NCI-H524 treated with DMSO at 0.1 percent for 48 hours (cell line): ENCODE results near the gene DNAI2.
A peak's percentile ranks its signal among the peaks of the same experiment; 100 is the strongest.

Experiments
- DNase-seq: peaks from one replicate; lab custom pipeline; 2025; lab: John Stamatoyannopoulos, UW

Gene DNAI2

DNA sequence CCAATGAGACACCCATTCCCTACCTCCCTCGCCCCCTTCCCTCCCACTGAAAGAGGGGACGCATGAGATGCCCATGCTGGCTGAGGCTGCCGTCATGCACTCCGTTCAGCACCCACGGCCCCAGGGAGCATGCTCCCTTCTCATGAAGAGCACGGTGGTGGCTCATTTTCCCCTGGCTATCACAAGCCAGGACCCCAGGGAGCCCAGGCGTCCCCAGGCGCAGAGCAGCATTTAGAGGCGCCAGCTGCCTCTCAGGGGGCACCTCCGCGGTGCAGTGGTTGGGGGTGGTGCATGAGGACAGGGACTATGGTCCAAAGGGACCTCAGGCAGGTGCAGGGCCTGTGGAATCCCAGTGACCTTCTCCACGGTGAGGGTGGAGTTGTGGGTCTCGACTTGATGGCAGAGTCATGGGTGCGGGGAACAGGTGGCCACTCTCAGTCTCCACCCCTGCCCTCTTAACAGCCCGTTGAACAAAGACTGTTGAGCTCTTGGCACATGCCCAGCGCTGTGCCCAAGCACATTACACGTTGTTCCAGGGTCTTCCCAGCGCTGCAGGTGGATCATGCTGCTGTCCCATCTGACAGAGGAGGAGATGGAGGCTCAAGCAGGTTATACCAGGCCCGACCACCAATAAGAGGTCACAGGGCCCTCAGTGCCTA lies 65.6 kb downstream of the DNAI2 start:
- DNase-seq, result peak; percentile 50

DNA sequence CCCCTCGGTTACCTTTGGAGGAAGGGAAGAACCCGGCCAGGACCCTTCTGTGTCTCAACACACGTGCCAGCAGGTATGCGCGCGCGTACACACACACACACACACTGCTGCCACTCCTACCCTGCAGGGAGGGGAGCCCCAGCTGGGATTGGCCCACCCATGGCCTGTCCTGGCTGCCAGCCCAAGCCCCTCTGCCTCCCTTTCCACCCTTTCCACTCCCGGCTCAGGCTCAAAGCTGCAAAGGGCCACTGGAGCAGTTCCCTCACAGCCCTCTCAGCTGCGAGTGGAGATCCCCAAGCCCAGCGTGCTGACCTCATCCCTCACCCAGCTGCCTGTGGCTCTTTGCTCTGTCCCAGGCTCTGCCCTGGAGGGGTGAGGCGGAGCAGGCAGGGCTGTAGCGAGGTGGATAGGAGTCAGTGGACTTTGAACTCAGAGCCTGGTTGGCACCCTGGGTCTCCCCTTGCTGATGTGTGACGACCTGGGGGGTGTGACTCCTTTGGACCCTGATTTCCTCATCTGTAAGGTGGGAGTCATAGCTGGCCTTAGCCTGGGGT lies 66.5 kb downstream of the DNAI2 start:
- no peak for DNase-seq

DNA sequence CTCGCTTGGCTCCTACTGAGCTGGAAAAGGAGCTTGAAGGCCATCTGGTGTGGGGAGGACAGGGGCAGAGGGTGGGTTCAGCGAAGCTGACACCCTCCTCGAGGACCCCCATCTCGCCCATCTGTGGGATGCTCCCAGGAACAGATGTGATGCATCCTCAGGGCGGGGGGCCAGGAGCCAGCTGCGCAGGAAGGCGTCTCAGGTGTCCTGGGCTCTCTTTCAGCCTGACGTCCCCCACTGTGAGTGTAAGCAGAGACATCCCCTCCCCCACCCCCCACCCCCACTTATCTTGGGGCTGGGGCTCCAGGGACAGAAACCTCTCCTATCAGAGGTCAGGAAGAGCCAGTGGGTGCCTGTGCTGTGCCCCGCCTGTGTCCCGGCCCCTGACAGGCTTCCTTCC lies 68.2 kb downstream of the DNAI2 start:
- DNase-seq, result peak; percentile 100

DNA sequence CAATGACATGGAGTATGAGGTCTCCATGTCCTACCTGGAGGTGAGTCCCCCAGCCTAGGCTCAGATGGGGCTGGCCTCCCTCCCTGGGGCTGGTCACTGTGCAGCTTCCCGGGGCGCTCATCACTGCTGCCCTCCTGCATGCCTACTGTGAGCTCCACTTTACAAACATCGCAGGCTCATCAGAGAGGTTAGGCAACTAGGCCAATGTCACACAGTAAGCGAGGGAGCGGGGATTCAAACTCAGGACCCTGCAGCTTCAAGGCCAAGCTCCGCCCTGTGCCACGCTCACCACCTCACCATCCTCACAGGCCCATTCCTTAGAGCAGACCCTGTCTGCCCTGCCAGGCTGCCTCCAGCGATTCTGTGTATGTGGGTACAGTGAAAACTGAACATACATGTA lies 69.1 kb downstream of the DNAI2 start:
- no peak for DNase-seq

DNA sequence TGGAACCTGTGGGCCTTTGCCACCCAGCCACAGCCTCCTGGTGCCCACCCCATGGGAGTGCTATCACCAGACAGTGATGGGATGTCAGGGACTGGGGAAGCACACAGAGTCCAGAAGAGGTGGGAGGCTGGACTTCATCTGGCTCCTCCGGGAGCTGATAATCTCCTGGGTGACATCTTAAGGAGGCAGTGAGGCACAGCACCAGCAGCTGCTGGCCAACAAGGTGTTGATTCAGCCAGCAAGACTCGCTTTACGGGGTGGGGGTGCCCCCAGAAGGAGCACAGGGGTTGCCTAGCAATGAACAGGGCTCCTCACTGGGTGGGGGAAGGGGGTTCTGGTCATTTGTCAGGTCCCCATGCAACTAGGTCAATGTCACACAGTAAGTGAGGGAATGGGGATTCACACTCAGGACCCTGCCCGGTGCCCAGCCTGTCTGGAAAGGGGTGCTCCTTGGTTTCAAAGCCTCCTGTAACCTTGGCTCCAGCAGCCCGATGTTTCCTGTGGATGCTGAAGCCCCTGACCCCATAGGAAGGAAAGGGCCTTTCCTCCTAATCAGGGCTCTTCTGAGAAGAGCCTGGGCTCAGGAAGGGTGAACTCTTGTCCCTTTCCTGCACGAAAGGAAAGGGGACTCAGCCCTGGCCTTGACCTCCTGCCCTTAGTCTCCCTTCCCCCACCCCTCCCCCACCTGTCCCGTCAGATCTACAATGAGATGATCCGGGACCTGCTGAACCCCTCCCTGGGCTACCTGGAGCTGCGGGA lies 69.7 kb downstream of the DNAI2 start:
- DNase-seq, result peak; percentile 90

DNA sequence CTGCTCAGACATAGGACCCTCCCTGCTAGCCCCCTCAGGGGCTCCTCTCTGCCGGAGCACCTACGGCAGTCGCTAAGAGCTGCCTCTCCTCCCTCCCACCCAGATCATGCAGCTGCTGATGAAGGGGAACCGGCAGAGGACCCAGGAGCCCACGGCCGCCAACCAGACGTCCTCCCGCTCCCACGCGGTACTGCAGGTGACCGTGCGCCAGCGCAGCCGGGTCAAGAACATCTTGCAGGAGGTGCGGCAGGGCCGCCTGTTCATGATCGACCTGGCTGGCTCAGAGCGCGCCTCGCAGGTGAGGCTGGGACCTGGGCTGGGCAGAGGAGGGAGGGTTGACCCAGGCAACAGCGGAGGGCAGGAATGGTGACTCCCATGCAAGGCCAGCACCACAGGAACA lies 70.6 kb downstream of the DNAI2 start:
- DNase-seq, result no peak

DNA sequence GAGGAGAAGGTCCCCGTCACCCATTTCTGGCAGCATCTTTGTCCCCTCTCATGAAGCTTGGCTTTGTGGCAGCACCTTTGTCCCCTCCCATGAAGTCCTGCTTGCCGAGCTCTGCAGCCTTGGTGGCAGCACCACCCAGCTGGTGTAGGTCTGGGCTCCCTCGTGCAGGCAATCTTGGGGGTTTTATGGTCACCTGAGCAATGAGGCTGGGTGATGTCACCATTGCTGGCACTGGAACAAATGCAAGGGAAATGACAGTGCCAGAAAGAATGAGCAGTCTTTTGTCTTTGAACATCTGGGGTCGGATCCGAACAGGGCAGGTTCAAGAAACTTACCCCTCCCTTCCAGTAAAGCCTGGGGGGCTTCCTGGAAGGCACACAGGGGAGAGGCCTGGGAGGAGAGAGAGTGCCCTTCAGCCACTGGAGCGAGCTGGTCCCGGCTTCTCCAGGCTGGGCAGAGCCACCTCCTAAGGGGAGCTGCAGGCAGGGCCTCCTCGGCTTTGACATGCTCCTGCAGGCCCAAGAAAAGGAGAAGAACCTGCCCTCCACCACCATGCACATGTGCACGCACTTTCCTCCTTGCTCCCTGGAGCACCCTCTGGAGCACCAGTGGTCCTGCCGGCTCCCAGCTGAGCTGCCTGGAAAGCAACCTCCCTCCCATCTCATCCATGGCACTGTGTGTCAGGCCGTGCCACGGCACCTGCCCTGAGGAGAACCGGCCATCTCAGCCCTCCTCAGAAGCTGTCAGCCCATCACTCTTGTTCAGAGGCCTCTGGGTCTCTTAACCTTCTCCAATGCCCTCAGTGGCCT lies 71.6 kb downstream of the DNAI2 start:
- no peak for DNase-seq

DNA sequence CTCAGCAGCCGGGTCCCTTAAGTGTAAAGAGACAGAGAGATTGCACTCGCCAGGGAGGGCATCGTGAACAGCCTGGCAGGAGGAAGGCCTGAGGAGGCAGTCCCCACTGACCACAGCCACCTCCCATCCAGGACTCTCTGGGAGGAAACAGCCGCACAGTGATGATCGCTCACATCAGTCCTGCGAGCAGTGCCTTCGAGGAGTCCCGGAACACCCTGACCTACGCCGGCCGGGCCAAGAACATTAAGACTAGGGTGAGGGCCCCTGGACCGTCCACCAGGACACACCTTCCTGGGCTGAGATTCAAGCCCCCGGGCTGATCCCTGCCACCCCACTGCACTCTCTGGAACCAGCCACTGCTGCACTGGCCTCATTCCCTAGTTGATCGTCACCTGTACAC lies 73.6 kb downstream of the DNAI2 start:
- DNase-seq, result no peak

DNA sequence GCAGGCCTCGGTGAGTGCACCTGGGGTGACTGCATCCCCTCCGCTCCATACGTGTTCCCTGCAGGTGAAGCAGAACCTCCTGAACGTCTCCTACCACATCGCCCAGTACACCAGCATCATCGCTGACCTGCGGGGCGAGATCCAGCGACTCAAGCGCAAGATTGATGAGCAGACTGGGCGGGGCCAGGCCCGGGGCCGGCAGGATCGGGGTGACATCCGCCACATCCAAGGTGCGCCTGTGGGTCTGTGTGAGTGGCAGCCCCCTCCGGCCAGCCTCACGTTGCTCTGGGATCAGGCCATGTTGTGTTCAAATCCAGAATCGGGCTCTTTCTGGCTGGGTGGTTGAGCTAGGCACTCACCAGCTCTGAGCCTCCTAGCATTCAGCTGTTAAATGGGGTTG lies 75.1 kb downstream of the DNAI2 start:
- DNase-seq, result no peak

DNA sequence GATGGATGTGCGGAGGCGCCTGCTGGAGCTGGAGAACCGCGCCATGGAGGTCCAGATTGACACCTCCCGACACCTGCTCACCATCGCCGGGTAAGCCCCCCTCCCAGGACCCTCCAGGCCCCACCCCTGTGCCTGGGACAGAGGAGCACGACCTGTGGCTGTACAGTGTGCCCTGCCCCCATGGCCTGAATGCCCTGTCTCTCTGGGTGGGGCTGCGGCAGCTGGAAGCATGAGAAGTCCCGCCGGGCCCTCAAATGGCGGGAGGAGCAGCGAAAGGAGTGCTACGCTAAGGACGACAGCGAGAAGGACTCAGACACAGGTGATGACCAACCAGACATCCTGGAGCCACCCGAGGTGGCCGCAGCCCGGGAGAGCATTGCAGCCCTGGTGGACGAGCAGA lies 76.5 kb downstream of the DNAI2 start:
- DNase-seq, result no peak

DNA sequence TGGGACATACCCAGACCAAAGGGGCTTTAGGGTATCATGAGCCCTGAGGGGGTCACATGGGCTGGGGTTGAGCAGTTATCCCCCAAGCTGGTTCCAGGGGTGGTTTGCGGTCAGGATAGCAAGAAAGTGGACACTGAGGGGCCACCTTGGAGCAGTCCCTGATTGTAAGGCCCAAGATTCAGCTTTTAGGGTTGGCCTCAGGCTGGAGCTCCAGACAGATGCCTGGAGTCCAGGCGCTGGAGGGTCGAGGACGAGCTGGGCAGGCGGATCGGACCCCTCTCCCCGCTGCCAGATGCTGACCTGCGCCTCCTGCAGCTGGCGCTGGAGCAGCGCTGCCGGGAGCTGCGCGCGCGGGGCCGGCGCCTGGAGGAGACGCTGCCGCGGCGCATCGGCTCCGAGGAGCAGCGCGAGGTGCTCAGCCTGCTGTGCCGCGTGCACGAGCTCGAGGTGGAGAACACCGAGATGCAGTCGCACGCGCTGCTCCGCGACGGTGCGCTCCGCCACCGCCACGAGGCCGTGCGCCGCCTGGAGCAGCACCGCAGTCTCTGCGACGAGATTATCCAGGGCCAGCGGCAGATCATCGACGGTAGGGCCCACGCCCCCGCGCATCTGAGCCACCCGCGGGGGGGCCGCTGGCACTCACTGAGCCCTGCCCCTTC lies 77.6 kb downstream of the DNAI2 start:
- DNase-seq, result no peak

DNA sequence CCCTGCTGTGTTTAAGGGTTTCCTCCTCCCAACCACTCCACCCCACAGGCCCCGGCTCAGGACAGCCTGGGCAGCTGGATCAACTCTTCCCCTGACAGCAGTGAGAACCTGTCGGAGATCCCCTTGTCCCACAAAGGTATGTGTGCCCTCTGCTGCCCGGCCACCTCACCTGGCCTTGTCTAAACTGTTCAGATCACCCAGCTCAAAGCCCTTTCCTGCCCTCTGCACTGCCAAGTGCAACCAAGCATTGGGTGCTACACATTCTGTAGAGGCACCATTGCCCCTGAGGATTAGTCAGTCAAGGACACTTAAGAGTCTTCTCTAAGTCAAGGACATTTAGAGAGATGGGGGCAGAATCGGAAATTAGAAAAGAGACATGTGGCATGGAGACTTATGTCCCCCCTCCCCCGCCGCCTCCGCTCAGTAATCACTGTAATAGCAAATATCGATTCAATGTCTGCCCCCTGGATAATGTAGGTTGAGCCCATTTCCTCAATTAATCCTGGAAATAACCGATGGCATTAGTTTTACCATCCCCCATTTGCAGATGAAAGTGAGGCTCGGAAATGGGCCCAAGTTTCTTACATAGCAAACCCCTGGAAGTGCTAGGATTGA lies 79.5 kb downstream of the DNAI2 start:
- peak; percentile 99 for DNase-seq

DNA sequence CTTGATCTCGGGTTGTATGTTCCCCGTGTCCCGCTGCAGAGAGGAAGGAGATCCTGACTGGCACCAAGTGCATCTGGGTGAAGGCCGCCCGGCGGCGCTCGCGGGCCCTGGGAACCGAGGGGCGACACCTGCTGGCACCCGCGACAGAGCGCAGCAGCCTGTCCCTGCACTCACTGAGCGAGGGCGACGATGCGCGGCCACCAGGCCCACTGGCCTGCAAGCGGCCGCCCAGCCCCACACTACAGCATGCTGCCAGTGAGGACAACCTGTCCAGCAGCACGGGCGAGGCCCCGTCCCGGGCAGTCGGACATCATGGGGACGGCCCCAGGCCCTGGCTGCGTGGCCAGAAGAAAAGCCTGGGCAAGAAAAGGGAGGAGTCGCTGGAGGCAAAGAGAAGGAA lies 80.1 kb downstream of the DNAI2 start:
- no peak for DNase-seq

DNA sequence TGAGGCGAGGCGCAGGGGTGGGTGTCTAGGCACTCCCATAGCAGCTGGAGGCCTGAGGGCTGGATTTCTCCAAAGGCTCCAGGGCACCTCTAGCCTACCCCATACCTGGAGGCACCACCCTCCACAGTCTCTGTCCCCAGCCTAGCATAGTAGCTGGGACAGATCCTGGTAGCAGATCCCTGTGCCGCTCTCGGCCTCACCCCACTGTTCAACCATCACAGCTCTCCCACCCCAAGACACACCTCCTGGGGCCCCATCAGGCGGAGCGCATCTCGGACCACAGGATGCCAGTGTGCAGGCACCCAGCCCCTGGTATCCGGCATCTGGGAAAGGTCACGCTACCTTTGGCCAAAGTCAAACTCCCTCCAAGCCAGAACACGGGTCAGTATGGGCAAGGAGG lies 80.5 kb downstream of the DNAI2 start:
- no peak for DNase-seq

DNA sequence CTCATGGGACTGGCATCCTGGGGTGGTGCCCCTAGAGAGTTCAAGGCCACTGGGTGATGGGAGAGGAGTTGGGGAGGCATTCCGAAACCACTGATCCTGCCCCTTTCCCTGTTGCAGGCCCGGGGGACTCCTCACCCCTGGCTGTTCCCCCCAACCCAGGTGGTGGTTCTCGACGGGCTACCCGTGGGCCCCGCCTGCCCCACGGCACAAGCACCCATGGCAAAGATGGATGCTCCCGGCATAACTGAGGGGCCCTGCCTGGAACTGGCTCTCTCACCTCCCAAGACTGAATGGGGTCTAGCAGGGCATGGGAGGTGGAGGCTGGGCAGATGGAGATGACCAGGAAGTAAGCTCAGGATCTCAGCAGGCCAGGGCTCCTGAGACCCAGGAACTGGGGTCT lies 81.0 kb downstream of the DNAI2 start:
- DNase-seq, result no peak

DNA sequence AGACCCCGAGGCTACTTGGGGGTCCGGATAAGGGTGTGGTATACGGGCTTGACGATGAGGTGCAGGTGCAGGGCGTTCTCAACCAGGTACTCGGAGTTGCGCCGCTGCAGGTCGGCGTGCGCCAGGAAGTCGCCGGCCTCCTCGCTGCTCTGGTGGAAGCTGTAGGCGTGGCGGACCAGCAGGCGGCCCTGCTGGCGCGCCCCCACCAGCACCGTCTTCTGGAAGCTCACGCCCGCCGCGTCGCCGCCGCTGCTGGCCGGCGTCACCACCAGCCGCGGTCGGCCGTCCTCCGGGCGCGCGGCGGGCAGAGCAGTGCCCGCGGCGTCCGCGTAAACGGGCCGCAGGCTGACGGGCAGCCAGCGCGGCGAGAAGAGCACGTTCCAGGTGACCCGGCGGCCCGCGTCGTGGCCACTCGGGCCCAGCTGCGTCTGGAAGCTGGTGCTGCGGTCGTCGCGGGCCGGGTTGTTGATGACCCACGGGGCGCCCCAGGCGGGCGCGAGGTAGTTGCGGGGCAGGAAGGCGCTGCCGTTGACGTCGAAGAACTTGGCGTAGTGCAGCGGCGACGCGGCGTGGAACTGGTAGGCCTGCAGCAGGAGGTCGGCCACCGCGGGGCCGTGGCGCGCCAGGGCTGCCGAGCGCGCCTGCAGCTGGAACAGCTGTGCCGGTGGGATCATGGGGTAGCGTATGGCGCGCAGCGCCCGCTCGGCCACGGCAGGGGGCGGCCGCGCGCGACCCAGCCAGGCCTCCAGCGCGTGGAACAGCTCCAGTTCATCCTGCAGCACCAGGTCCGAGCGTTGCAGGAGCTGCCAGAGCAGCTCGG lies 82.8 kb downstream of the DNAI2 start:
- no peak for DNase-seq

DNA sequence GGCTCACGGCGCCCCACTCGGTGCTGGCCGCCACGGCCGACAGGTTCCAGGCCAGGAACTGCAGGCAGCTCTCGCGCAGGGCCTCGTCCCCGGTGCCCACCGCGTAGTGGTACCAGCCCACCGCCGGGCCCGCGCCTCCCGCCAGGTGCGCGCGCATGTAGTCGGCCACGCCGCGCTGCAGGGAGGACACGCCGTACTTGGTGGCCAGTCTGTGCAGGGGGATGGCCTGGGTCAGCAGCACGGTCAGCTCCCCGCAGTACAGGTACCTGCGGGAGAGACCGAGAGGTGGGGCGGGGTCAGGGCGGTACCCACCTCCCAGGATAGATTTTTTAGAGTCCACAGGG lies 83.4 kb downstream of the DNAI2 start:
- no peak for DNase-seq

DNA sequence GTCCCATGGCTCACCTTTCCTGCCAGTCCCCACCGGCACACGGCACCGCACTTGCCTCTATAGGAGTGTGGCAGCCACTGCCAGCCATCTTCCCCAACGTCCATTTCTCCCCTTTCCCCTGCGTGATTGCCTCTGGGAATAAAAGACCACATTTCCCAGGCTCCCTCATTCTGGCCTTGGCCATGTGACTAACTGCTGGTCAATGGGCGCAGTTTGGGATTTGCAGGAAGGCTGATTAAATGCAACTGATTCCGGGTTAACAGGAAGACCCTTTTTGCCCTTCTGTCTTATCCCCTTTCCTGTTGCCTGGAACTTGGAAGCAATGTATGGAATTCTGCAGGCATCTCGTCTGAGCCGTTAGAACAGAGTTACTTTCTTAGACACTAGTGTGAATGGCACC lies 84.7 kb downstream of the DNAI2 start:
- DNase-seq, result no peak

DNA sequence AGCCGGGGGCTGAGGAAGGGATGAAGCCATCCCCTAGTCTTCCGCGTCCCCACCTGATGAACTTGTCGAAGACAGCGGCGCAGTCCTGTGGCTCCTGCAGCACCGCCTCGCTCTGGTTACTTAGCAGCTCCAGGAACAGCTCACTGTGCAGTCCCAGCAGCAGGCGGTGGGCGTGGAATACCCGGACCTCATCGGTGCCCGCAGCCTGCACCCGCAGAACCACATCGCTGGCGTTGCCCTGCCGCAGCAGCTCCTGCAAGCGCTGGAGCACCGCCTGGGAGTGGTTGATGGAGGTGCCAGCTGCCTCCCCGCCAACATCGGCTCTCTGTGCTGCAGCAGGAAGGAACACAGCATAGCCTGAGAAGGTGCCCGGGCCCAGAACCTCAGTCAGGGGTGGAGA lies 85.9 kb downstream of the DNAI2 start:
- DNase-seq, result no peak

DNA sequence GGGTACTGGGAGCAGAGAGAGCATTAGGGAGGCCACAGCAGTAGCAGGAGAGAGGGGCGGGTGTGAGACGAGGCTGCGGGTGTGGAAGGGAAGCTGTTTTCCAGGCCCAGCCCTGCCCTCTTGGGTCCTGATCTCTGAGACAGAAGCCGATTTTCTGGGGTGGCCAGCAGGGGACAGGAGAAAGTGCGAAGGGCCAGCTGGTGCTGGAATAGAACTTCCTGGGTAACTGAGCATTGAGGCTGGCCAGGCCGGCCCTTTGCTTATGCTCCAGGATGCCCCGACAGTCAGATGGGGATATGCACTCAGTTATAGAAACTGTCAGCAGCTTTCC lies 86.8 kb downstream of the DNAI2 start:
- no peak for DNase-seq
